ENCODE measurements around the gene RYR1.

The RYR1 gene

DNA sequence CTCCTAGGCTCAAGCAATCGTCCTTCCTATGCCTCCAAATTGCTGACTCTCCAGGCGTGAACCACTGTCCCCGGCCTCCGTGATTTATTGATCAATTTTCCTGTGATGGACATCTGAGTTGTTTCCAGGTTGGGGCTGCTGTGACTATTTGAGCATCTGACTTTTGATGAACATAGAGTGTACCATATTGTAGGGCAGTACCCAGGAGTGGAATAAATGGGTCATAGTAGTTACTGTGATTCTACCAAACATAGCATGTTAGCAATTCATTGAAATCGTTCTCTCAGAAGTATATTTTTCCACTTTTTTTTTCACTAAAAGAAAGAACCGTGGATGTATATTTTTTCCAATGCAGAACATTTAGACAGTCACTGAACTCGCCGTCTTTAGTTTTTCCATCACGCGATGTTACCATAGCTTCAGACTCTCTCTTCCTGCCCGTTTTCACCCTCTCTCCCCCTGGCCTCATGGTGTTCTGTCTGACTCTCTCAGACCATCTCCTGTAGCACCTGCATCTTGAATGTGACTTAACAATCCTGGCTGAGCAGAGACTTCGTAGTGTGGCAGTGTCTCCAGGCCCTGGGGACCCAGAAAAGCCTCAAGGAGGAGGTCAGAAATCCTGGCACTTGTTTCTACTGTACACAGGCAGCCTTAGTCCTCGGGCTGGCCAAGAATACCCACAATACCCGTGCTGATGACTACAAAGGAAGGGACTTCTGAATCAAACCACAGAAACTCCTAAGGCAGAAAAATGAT lies 4.3 kb upstream of the RYR1 start:
- TF ChIP-seq, protein P1, sequence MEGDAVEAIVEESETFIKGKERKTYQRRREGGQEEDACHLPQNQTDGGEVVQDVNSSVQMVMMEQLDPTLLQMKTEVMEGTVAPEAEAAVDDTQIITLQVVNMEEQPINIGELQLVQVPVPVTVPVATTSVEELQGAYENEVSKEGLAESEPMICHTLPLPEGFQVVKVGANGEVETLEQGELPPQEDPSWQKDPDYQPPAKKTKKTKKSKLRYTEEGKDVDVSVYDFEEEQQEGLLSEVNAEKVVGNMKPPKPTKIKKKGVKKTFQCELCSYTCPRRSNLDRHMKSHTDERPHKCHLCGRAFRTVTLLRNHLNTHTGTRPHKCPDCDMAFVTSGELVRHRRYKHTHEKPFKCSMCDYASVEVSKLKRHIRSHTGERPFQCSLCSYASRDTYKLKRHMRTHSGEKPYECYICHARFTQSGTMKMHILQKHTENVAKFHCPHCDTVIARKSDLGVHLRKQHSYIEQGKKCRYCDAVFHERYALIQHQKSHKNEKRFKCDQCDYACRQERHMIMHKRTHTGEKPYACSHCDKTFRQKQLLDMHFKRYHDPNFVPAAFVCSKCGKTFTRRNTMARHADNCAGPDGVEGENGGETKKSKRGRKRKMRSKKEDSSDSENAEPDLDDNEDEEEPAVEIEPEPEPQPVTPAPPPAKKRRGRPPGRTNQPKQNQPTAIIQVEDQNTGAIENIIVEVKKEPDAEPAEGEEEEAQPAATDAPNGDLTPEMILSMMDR (IDR thresholded peaks at IDR 0.05; ENCODE audit: low read length, missing control alignments) = no peak
- H3K4me3 ChIP-seq (replicated peaks; ENCODE audit: low read depth, low read length) = no peak overlapping the region
- no peak for DNase-seq (ENCODE audit: low read depth)

DNA sequence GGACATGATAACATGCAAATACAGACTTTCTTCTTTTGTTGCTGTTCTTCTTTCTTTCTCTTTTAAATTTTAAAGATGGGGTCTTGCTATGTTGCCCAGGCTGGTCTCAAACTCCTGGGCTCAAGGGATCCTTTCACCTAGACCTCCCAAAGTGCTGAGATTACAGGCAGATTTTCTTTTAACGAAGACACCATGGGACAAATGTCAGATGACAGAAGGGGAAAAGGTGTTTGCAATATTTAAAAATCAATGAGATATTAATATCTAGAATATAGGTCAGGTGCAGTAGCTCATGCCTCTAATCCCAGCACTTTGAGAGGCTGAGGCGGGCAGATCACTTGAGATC lies 3.7 kb upstream of the RYR1 start:
- no peak for DNase-seq (ENCODE audit: low read depth)
- H3K4me3 ChIP-seq (replicated peaks; ENCODE audit: low read depth, low read length) = no peak overlapping the region
- TF ChIP-seq, protein P1 (IDR thresholded peaks at IDR 0.05; ENCODE audit: low read length, missing control alignments) = no peak

DNA sequence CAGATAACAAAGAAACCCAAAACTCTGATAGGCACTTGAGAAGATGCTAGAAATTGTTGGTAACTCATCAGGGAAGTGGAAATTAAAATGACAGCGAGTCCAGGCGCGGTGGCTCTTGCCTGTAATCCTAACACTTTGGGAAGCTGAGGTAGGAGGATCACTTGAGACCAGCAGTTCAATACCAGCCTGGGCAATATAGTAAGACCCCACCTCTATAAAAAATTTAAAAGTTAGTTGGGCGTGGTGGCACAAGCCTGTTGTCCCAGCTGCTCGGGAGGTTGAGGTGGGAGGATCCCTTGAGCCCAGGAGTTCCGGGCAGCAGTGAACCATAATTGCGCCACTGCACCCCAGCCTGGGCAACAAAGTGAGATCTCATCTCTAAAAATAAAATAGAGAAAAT lies 2.6 kb upstream of the RYR1 start:
- DNase-seq (ENCODE audit: low read depth) = no peak
- TF ChIP-seq, protein P1 (IDR thresholded peaks at IDR 0.05; ENCODE audit: low read length, missing control alignments) = no peak

DNA sequence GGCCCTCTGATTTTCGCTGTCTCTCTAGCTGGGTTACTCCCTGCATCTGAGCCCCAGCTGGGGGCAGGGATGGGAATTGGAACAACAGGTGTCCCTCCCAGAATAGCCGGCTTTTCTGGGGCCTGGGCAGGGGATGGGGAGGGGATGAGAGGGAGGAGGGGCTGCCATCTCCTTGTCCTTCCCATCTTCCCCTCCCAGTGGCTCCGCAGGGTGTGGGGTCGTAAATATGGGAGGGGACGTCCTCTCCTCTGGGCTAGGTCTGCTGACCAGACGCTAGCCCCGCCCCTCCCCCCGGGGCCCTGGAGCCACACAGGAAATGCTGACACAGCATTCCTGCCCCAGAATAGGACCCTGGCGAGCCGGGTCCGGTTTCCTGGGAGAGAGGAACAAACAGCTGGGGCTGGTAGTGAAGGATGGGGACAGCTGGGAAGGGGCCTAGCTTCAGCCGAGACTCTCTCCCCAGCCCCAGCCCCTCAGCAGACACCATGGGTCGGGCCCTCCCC lies 1.1 kb downstream of the RYR1 start:
- H3K4me3 ChIP-seq (replicated peaks; ENCODE audit: low read depth, low read length) = no peak overlapping the region
- DNase-seq (ENCODE audit: low read depth) = no peak
- TF ChIP-seq, protein P1 (IDR thresholded peaks at IDR 0.05; ENCODE audit: low read length, missing control alignments) = no peak

More for the DNA sequence above, 2.6 kb upstream of the RYR1 start:
- no peak overlapping the region for H3K4me3 ChIP-seq (replicated peaks; ENCODE audit: low read depth, low read length)

DNA sequence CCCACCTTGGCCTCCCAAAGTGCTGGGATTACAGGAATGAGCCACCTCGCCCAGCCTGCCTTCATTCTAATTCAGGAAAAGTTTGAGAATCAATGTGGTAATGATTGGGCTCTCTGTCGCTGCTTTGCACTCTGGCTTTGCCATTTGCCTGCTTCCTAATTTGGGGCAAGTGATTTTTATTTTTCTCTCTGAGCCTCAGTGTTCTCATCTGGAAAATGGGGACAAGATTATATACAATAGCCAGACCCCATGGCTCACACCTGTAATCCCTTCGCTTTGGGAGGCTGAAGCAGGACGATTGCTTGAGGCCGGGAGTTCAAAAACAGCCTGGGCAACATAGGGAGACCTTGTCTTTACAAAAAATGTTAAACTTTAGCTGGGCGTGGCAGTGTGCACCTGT lies 3.8 kb downstream of the RYR1 start:
- H3K4me3 ChIP-seq (replicated peaks; ENCODE audit: low read depth, low read length) = no peak overlapping the region
- no peak for DNase-seq (ENCODE audit: low read depth)
- TF ChIP-seq, protein P1 (IDR thresholded peaks at IDR 0.05; ENCODE audit: low read length, missing control alignments) = no peak

DNA sequence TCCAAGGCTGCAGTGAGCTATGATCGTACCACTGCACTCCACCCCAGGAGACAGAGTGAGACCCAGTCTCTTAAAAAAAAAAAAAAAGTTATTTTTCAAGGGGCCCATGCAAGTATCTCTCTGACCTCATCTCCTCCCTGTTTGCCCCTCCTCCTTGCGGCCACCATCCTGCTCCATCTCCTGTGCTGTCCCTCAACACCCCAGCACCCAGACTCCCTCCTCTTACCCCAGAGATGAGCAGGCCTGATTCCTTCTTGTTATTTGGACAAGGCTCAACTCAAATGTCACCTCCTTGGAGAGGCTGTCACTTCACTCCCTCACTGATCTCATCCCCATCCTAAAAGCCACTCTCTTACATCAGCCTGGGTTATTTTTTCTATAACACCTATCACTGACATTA lies 4.4 kb downstream of the RYR1 start:
- no peak overlapping the region for H3K4me3 ChIP-seq (replicated peaks; ENCODE audit: low read depth, low read length)
- no peak for DNase-seq (ENCODE audit: low read depth)
- TF ChIP-seq, protein P1 (IDR thresholded peaks at IDR 0.05; ENCODE audit: low read length, missing control alignments) = no peak

DNA sequence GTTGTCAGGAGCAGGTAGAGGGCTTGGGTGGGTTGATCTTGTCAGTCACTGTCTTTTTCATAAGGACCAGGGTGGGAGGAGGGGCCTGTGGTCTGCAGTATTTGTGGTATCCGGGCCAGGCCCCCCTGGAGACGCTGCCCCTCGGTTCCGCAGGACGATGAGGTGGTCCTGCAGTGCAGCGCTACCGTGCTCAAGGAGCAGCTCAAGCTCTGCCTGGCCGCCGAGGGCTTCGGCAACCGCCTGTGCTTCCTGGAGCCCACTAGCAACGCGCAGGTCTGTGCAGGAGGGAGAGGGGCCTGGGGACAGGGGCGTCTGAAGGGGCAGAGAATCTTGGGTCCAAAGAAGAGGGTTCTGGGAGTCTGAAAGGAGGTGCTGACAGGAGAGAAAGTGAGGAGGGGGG lies 7.1 kb downstream of the RYR1 start:
- H3K4me3 ChIP-seq (replicated peaks; ENCODE audit: low read depth, low read length) = no peak overlapping the region
- TF ChIP-seq, protein P1 (IDR thresholded peaks at IDR 0.05; ENCODE audit: low read length, missing control alignments) = no peak
- no peak for DNase-seq (ENCODE audit: low read depth)
